GM19043 (cell line): ENCODE data around the gene ADAT2.

Source experiments
- ATAC-seq: cut with Tn5 transposase; IDR thresholded peaks from one replicate; pipeline ENCODE4 v1.9.1; 2021; ENCODE audit warnings: low read depth; ENCODE audit not compliant: unreplicated experiment

The ADAT2 gene

GRCh38 chr6:143441680-143442545 is 8.6 kb downstream of the ADAT2 start:
- ATAC-seq, result no peak

DNA sequence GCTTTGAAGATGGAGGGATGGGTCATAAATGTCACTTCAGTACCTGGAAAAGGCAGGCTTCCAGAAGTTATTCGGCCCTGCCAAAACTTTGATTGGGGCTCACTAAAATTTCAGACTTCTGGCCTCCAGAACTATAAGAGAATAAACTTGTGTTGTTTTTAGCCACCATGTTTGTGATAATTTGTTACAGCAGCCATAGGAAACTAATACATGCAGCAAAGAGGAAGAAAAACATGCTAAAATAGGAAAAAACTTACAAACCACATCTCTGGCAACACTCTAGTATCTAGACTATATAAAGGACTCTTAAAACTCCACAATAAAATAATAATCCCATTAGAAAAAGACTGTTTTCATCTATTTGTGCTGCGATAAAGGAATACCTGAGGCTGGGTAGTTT is 9.5 kb downstream of the ADAT2 start:
- ATAC-seq, result no peak

DNA sequence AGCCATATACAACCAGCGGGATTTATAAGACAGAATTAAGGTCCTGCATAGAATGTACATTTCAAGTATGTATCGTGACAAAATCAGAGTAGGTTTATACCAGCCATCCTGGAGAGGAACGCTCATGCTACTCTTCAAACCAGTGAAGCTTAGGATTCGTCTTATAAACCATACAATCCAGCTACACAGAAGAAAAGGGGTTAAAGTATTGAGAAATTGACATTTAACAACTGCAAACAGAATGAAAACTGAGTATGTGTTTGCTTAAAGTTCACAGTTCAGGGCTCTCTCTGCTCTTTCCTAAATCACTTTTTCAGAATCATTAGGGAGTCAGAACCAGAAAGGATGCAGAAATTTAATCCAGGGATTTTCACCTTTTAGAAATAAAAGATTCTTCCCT is 17.9 kb downstream of the ADAT2 start:
- no peak for ATAC-seq

DNA sequence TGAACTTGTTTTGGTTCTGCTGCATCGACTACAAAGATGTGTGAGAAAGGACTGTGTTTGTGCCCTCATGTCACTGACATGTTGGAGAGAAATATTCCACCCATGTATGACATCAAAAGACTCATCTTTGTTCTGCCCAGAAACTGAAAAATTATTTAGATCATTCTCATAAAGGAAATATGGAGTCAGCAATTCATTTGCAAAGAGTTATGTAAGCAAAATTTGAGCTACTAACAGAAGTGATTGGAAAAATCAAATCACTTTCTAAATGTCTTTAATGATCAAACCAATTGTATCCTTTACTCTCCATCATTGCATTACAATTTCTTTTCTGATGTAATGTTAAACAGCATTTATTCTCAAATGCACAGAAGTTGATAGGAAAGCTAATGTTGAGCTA is 19.3 kb downstream of the ADAT2 start:
- ATAC-seq, result no peak

- no peak for ATAC-seq
Observed at GRCh38 chr6:143429970-143430369, 20.5 kb downstream of the ADAT2 start.

GRCh38 chr6:143427109-143427817 is 23.2 kb downstream of the ADAT2 start:
- peak; percentile 100 for ATAC-seq

GRCh38 chr6:143426026-143426425 is 24.5 kb downstream of the ADAT2 start:
- no peak for ATAC-seq

DNA sequence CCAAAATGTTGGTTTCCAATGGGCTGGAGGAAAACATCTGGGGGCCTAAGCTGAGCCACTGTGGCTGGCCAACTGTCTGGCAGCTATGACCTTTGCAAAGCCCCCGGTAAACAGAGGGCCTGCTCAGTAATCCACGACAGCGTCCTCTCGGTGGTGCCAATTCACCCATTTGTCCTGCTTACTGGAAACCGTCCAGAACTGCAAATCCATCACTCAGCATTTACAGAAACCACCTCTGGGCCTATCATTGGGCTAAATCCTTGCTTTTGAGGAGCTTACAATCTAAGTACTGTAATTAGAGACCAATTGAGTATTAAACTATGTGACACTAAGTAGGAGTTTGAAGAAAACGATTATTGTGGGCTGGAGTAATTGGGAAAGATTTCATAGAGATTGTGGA is 31.0 kb downstream of the ADAT2 start:
- no peak for ATAC-seq

- ATAC-seq, result no peak
Observed at GRCh38 chr6:143414769-143415168, 35.7 kb downstream of the ADAT2 start.

DNA sequence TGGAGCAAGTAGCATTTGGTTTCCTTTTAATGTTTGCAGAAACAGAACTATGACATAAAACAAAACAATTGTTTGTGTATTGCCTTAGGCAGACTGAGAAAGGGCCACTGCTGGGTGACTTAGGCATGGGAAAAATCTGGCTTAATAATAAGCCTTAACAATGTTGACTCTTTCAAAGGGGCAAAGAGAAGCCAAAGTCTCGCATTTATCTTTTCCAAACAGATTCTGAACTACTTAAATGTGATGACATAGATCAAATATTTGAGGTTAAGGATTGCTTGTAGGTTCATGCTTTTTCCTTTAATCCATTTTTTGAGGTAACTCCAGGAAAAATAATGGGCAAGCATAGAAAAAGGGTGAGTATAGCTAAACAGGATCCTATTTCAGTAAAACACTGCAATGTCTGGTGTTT is 39.6 kb downstream of the ADAT2 start:
- ATAC-seq, result no peak

GRCh38 chr6:143408787-143409162 is 41.7 kb downstream of the ADAT2 start:
- no peak for ATAC-seq

GRCh38 chr6:143408151-143408786 is 42.2 kb downstream of the ADAT2 start:
- ATAC-seq, result no peak

DNA sequence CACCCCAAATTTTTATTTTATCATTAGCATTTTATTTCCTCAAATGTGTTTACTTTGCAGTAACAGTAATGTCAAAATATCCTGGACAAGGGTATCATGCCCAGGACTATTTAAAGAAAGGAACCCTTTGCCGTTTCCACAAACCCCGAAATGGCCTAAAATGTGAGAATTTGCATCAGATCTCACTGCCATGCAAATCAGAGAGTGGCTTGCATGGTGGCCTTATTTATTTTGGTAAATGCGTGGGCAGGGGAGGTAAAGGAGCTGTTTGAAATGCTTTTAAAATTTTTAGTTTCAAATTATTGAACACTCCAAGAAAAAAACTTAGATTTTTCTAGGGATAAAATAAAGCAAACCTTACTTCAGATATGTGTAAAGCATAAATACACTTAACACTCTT is 43.8 kb downstream of the ADAT2 start:
- no peak for ATAC-seq

GRCh38 chr6:143405373-143406154 is 44.9 kb downstream of the ADAT2 start:
- no peak for ATAC-seq

- no peak for ATAC-seq
Observed at GRCh38 chr6:143402721-143403336, 47.7 kb downstream of the ADAT2 start.

DNA sequence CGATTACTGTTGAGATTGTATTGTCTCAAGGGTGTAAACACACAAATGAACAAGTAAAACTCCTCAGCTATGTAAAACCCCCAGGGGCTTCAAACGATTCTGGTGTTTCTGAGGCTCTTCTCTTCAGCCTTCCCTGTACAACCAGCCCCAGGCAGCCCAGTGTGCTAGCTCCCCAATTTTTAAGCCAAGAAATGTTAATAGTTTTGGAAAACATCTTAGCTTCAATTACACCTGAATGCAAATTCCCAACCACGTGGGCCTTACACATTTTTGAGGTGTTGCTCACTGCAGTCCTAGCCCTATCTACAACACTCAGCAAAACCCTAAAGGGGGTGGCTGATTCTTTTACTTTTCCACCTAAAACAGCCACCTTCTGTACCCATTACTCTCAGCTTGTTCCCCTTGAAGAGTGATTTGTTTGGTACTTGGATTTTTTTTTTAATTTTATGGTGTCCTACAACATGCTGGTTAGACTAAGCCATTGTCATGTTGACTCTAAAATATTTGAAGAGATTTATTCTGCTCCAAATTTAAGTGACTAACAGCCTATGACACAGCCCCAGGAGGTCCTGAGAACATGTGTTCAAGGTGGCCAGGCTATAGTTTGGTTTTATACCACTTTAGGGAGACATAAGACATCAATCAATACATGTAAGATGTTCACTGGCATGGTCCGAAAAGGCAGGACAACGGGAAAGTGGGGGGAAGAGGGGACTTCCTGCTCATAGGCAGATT is 48.7 kb downstream of the ADAT2 start:
- ATAC-seq, result no peak

GRCh38 chr6:143401068-143401446 is 49.4 kb downstream of the ADAT2 start:
- ATAC-seq, result no peak

DNA sequence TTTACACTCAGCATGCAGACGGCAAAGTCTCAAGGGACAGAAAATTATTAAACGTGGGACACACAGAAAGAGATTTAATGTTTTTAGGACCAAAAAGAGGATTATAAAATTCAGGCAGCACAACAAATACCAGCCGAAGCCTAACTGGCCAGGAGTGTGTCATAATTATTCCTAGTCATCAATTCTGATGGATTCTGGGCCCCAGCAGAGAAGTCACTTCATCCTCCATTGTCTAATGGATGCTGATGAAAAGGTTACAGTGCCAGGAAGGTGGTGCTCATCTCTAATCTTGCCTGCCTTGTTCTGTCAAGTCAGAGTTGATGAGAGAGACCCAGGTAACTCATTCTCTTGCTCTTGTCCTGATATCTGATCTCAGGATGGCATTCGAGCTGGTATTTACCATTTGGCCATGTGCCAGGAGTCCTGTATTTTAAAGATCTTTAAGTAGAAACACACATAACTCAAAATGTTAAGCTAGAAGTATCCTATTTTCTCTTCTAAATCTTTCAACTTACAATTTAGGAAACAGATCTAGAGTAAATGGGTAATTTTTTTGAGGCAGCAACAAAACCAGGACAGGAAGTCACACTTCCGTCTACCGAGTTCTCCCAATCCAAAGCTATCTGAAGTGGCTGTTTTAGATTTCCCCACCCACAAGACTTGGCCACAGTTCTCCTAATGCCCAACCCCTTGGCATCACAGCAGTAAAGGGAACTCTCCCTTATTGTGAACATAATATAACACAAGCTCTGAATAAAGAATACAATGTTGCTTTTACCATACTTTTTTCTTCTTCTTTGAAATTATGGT is 50.0 kb downstream of the ADAT2 start:
- ATAC-seq, result peak; percentile 58

DNA sequence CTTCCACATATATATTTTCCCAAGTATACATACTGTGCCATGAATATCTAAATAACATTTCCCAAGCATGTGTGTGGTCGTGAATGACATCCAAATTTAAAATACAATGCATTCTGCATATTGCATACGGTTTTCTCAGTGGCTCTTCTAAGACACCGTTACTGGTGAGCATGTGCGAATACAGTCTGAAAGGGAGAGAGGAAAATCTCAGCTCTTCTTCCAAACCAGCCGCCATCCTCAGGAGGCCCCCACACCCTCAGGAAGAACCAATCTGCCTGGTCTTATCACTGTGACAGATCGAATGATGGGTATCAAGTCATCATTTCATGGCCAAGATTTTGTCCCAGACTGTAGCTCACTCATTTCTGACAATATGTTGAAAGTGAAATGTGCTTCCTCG is 50.7 kb downstream of the ADAT2 start:
- no peak for ATAC-seq
